GM21390 (cell line): ENCODE data around the gene WDR44.
"Not testable (repeated sequence)": the region's sequence is repeated elsewhere in the genome, so short reads cannot be mapped to it uniquely, and the experiment has no call there.

ENCODE experiments used
- ATAC-seq: cut with Tn5 transposase; IDR thresholded peaks from one replicate; pipeline ENCODE4 v1.9.1; 2021; ENCODE audit not compliant: unreplicated experiment

WDR44 gene

DNA sequence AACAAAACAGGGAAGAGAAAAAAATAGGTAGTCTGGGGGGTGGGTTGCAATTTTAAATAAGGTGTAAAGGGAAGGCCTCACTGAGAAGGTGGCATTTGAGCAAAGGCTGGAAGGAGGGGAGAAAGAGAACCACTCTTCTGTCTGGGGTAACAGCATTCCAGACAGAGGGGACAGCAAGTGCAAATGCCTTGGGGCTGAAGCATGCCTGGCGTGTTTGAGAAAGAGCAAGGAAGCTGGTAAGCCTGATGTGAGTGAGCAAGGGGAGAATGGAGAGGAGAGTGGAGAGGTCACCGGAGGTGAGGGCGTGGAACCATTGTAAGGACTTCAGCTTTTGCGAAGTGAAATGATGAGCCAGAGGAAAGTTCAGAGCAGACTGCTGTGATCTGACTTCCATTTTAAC, 130.0 kb downstream of the WDR44 start:
- ATAC-seq, result no peak

DNA sequence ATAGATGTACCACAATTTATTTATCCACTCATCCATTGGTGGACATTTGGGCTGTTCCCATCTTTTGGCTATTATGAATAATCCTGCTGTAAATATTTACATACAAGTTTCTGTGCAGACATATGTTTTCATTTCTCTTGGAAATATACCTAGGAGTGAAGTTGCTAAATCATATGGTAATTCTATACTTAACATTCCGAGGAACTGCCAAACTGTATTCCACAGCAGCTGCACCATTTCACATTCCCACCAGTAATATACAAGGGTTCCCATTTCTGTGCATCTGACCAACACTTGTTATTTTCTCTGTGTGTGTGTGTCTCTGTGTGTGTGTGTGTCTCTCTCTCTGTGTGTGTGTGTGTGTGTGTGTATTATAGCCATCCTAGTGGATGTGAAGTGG, 134.3 kb downstream of the WDR44 start:
- no peak for ATAC-seq

DNA sequence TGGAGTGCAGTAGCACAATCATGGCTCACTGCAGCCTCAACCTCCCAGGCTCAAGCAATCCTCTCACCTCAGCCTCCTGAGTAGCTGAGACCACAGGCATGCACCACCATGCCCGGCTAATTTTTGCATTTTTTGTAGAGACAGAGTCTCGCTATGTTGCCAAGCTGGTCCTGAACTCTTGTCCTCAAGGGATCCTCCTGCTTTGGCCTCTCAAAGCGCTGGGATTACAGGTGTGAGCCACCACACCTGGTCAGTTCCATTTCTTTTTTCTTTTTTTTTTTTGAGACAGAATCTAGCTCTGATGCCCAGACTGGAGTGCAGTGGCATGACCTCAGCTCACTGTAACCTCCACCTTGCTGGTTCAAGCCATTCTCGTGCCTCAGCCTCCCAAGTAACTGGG, 136.5 kb downstream of the WDR44 start:
- not testable (repeated sequence) for ATAC-seq

GRCh38 chrX:118484216-118484903, 138.5 kb downstream of the WDR44 start:
- no peak for ATAC-seq

GRCh38 chrX:118486693-118487092, 140.8 kb downstream of the WDR44 start:
- not testable (repeated sequence) for ATAC-seq

DNA sequence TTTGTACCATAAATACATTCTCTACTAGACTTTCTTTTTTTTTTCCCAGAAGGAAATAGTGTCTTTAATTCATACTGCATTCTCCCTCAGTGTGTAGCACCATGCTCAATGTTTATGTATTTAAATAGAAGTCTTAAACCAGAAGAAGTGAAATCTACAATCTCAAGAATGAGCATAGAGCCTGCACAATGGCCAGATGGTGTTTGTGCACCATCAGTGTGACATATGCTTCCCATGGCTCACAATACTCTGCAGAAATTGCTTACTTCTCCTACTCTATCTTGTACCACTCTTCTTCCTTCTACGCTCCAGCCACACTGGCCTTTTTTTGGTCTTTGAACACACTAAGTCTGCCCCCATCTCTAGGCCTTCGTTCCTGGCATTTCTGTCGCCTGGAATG, 147.1 kb downstream of the WDR44 start:
- no peak for ATAC-seq

DNA sequence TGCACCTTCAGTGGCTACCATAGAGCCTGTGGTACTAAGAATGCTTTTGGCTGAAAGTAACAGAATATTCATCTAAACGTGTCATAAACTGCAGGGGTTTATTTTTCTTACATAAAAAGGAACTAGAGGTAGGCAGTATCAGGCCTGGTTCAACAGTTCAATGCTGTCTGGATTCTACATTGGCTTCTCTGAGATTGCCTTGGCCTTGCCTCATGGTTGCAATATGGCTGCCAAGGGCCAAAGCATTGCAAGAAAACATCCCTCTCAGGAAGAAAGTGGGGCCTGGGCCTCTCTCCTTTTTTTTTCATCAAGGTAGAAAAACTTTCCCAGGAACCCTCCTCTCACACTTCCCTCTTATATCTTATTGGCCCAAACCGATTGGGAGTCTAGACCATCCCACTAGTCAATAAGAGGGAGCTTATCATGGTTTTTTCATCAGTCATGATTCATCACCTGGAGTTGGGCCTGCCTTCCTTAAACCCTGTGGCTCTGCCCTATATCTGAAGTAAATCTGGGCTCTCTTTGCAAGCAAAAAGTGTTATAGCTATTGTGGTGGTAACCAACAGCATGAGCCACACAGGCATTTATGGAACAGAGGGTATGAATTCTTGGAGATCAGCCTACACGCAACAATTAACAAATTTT, 147.9 kb downstream of the WDR44 start:
- no peak for ATAC-seq

- peak; percentile 68 for ATAC-seq
Observed at GRCh38 chrX:118495061-118495921, 149.4 kb downstream of the WDR44 start, which contains the start of gene DOCK11. DOCK11 (plus strand) TSS chrX:118495815; CDS start chrX:118495972, 157 bp downstream.

DNA sequence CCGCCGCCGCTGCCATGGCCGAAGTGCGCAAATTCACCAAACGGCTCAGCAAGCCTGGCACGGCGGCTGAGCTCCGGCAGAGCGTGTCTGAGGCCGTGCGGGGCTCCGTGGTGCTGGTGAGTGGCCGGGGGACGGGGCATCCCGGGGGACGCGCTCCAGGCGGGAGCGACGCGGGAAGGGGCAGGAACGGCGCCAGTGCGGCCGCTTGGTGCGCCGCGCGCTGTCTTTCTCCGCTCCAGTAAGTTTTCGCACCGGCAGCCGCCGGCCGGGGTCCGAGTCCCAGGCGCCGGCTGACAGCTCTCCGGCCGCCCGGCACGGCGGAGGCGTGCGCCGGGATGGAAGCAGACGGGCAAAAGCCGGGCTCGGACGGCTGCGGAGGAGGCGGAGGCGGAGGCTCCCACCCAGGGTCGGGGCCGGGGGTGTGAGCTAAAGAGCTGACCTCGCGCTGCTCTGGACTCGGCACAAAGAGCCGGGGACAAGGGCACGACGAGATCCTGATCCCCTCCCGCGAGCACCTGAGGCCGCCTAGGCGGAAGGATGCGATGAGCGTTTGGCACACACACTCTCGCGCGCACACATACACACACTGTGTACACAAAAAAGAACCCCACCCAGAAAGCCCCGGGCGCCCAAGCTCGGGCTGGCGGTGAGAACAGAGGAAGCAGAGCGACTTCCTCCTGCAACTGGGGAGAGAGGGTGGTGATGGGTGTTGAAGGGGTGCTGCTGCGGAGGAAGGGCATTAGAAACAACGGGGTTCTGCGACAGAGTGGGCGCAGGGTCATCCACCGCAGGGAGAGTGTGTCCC, 150.3 kb downstream of the WDR44 start:
- peak; percentile 55 for ATAC-seq

GRCh38 chrX:118496763-118497079, 150.8 kb downstream of the WDR44 start:
- peak; percentile 3 for ATAC-seq

DNA sequence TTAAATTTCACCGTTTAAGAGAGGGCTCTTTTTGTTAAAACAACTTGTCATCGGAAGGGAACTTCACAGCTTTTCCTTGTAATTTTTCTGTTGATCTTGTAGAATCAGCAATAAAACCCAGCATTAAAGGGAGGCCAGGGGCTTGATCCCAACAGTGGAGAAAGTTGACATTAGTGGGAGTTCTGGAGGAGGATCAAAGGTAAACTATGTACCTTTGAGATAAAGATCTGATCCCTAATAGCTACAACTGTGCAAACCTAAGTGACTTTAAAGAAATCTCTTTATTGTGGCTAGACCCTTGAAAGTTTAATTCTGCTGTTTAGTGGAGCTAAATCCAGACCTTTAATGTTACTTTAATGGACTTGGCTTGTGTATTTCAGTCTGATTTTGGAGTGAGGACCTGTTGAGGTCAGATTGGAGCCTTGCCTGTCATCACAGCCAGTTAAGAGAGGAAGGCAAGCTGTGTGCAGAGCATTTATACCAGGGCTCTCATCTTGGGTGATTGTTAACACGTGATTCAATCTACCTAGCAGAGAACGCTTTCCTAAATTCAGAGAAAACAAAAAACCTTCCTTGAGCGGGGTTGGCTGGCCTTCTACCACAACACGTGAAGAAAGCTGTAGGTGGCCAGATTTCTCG, 151.4 kb downstream of the WDR44 start:
- ATAC-seq, result no peak

GRCh38 chrX:118498351-118498750, 152.4 kb downstream of the WDR44 start:
- no peak for ATAC-seq

- ATAC-seq, result no peak
Observed at GRCh38 chrX:118498755-118499154, 152.8 kb downstream of the WDR44 start.

GRCh38 chrX:118499295-118499694, 153.4 kb downstream of the WDR44 start:
- ATAC-seq, result no peak
